HG03159 (cell line): Measurements from ENCODE around the gene P4HA2.
A peak's percentile ranks its signal among the peaks of the same experiment; 100 is the strongest.

Experiments used
- ATAC-seq: cut with Tn5 transposase; IDR thresholded peaks from one replicate; pipeline ENCODE4 v1.9.1; 2021; ENCODE audit warnings: mild to moderate bottlenecking, moderate library complexity; ENCODE audit not compliant: unreplicated experiment

Gene P4HA2

DNA sequence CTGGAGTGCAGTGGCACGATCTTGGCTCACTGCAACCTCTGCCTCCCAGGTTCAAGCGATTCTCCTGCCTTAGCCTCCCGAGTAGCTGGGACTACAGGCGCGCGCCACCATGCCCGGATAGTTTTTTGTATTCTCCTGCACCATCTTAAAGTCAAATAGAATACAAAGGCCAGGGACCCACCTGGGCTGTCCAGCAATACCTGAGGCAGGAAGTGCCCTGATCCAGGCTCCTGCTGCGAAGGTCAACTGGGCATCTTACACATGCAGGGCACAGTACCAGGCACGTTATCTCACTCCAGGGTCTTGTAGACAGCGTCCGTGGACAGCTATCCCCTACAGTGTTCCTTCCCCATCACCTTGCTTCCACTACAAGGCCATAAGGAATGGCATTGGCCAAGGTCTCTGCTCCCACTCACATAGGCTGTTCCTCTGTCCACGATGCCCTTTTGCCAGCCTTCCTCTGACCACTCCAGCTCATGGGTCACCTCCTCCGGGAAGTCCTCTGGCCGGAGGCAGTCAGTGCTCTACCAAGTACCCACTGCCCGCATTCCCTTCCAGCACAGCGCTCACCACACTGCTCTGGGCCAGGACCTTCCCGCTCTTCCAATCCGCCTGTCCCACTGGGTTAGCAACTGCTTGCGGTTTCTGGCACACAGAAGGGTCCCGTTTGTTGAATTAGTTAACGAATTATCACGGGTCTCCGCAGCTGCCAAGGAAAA lies 978 bp downstream of the P4HA2 start:
- ATAC-seq, result no peak

DNA sequence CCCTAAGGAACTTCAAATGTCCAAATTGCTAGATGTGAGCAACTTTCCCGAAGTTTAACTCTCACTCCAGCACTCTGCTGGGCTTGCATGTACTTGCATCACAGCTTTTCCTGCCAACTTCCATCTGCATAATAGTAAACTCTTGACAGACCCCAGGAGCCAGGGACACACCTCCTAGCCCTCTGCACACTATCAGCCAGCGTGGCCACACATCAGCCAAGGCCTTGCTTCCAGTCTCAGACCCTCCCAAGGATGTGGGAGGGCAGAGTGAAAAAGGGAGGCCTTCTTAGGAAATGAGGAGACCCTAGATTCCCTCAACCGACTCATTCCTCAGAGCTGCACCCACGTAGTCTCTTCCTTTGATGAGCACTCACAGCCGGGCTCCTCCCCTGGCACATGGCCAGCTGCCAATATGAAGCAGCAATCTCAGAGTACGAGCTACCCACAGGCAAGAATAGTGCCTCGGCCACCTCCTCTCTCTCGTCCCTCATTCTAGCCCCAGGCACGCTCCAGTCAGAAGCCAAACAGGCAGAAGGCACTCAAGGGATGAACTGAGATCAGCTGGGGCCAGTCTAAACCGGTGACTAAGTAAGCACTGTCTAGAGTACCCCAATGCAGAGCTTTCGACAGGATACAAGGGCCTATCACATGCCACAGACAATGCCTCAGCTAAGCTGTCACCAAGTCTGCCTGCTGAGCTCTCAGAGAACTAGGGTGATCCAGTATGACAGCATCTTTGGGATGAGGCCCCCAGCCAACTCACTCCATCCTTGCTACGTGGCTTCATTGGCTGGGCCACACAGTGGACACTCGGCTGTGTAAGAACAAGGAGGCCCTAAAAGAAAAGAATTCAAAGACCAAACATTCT lies 2.3 kb downstream of the P4HA2 start:
- no peak for ATAC-seq

GRCh38 chr5:132224716-132225115 lies 2.9 kb downstream of the P4HA2 start:
- ATAC-seq, result no peak

DNA sequence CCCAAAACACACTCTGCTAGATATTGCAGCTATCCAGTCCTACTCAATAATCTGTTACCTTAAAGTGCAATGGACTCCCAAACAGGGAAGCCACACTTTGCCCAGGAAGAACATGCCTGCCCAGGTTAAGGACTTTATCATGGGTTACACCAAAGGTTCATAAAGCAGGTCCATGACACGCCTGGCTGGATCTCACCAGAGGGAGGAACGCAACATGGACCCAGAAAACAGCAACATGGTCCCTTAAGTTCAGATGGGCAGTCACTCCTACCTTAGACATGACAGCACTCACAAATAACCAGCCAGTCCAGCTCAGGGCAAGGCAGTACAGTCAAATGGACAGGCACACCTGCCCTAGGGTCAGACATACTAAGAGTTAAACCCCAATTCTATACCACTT lies 3.8 kb downstream of the P4HA2 start:
- no peak for ATAC-seq

DNA sequence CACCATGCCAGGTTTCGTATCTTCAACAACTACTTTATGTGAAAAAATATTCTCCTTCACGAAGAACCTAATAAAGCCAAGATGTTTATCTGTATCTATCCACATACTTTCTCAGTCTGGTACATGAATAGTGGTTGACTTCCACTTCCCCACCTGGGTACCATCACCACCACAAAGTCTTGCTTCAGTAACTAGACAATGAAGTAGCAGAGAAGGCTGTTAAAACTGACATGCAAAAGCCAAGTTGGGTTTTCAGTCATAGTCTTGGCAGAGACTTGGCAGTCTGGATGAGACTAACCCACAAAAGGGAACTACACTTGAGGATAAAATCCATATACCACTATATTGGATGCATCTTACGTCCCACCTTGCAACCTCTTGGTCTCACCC lies 5.0 kb downstream of the P4HA2 start:
- ATAC-seq, result peak; percentile 86

DNA sequence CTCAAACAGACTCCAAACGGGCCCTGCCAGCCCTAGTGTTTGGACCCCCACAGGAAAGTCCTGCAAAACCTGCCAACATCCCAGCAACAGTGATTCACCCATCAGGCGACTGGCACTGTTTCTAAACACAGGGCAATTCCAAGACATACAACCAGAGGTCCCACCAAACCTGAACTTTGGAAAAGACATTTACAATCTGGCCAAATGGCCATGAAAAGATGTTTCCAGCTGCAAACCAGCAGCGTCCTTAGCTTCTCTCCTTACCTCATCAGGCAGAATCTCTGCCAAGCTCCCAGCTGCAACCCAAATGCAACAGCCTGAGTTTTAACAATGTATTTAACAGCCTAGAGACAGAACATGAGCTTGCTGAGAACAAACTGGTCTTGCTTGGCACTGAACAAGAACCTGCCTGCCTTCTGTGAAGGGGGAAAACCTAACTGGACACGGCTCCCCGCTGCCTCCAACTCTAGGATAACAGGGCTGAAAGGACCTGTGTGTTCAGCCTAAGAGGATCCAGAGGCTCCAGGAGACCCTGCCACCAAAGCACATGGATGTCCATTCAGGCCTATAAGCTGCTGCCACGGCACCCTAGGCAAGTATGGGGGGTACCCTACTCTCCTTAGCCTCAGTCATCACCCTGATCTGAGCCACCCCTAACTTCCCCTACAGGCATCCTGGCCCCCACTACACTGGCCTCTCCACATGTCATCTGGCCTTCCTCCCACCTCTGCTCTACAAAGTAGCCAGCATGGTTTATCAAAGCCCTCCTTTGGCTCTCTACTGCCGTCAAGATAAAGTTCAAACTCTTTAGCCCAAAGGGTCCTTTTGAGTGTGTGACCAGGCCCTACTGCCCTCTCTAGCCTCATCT lies 5.6 kb downstream of the P4HA2 start:
- no peak for ATAC-seq

- no peak for ATAC-seq
These were observed 7.2 kb downstream of the P4HA2 start for GRCh38 chr5:132220491-132220890.

DNA sequence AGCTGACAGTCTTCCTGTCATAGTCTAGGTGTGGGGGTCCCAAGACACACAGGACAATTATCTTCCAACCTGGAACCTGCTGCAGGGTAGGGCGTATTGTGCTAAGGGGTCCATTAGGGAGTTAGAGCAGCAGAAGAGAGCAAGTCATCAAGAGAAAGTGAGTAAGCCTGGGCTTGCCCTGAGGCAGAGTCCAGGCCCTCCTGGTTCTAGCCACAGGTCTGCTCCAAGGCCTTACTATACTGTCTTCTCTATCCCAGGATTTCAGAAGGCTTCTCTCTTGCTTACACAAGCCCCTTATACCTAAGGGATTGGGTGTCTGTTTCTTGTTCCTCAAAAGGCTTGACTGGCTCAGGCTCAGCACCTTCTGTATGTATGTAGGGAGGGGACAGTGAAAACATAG lies 7.7 kb downstream of the P4HA2 start:
- ATAC-seq, result no peak

GRCh38 chr5:132219289-132219970 lies 8.2 kb downstream of the P4HA2 start:
- ATAC-seq, result no peak

DNA sequence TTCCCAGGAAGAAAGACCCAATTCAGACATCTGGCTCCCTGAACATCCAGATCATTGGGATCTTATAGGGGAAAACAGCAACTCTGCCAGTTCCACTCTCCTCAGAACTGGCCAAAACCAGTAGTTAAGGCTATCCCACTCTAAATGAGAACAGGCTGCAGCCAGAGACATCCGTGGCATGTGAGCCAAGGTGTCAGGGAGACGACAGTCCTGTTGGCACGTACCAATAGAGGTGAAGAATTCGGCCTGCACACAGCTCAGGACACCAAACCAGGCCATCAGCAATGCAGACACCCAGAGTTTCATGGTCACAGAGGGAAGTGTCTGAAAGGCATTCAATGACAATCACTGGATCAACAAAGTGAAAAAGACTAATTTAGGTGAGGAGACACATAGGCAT lies 9.3 kb downstream of the P4HA2 start:
- no peak for ATAC-seq

- no peak for ATAC-seq
These were observed 12.3 kb downstream of the P4HA2 start for GRCh38 chr5:132215329-132215728.

GRCh38 chr5:132214491-132214890 lies 13.2 kb downstream of the P4HA2 start:
- ATAC-seq, result no peak

- ATAC-seq, result no peak
These were observed 14.0 kb downstream of the P4HA2 start for GRCh38 chr5:132213666-132214065.

DNA sequence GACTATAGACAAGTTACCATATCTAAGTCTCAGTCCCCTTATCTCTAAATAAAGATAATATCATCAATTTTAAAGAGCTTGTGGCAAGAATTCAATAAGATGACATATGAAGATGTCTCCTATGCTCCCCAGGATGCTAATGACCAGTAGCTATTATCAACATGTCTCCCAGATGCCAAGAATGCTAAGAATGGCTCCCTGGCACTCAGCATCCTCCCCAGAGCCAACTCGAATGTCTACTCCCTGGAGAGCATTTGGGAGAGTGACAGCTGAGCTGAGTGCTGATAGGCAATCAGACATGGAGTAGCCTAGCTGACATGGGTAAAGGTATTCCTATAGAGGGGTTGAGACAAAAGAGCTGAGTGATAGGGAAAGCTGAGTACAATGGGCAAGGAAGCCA lies 15.9 kb downstream of the P4HA2 start:
- no peak for ATAC-seq

- ATAC-seq, result no peak
These were observed 16.7 kb downstream of the P4HA2 start for GRCh38 chr5:132210944-132211343.

DNA sequence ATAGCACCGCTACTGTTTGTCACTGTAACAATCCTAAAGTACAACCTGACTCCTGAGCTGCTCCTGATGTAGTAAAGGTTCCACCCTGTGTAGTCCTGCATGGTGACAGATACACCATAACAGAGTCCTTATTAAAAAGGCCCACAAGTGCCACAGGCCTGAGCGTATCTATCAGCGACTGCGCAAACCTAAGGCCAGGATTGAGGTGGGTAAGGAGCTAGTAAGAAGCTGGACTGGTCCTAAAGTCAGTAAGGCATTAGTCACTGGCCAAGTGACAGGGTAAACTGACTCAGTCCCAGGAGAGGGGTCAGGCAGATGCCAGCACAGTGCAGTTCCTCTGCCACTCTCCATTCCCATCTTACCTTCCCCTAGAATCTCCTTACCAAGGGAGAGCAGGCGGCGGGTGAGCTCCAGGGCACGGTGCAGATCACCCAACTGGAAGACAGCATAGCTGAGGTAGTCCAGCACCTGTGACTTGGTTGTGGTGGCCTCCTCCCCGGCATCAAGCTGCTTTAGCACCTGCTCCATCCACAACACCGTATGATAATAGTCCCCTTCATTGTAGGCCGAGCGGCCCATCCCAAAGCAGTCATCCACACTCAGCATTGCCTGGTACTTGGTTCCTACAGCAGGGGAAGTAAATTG lies 17.6 kb downstream of the P4HA2 start:
- no peak for ATAC-seq

- ATAC-seq, result no peak
These were observed 18.5 kb downstream of the P4HA2 start for GRCh38 chr5:132209131-132209530.

- ATAC-seq, result no peak
These were observed 19.9 kb downstream of the P4HA2 start for GRCh38 chr5:132207778-132208177.

- ATAC-seq, result no peak
These were observed 20.9 kb downstream of the P4HA2 start for GRCh38 chr5:132206782-132207181.

GRCh38 chr5:132205385-132206125 lies 22.1 kb downstream of the P4HA2 start:
- ATAC-seq, result no peak
